Ectodermal cell (in vitro differentiated cells): ENCODE results near the gene MPST.

Experiments used
- H3K27ac ChIP-seq: 2 replicates; pipeline ENCODE4 v1.7.0; 2013; ENCODE audit warnings: mild to moderate bottlenecking, low read depth, low read length; ENCODE audit not compliant: insufficient read depth, poor library complexity, severe bottlenecking
- H3K27me3 ChIP-seq: 2 replicates; pipeline ENCODE4 v1.7.0; 2013; ENCODE audit warnings: mild to moderate bottlenecking, low read length; ENCODE audit not compliant: insufficient read depth, control insufficient read depth, poor library complexity, severe bottlenecking
- H3K36me3 ChIP-seq: one replicate; pipeline ENCODE4 v1.7.0; 2013; ENCODE audit warnings: low read length; ENCODE audit not compliant: control insufficient read depth, insufficient read depth
- H3K4me1 ChIP-seq: one replicate; pipeline ENCODE4 v1.7.0; 2013; ENCODE audit warnings: low read length; ENCODE audit not compliant: control insufficient read depth, insufficient read depth
- H3K4me3 ChIP-seq: 2 replicates; pipeline ENCODE4 v1.7.0; 2013; ENCODE audit warnings: low read depth, low read length, control low read depth; ENCODE audit not compliant: insufficient read depth
- H3K9me3 ChIP-seq: 2 replicates; pipeline ENCODE4 v1.7.0; 2013; ENCODE audit warnings: mild to moderate bottlenecking, low read length, moderate library complexity; ENCODE audit not compliant: control insufficient read depth
- WGBS, 2 experiments: methylation state at CpG; one replicate each; pipeline ENCODE4 v1.1.7; 2013; ENCODE audit warnings: missing lambda C conversion rate in 2 of 2; 5-methylcytosine and 5-hydroxymethylcytosine counted together

Gene MPST

GRCh38 chr22:37030560-37031281, 11.2 kb downstream of the MPST start:
- Histone ChIP-seq H3K27ac (no peak overlapping the region), H3K36me3 (peaks cover 19% of the 10 kb centered on the region), H3K27me3 (no peaks in the 10 kb centered on the region), H3K9me3 (no peaks in the 10 kb centered on the region), H3K4me3 (no peak overlapping the region), H3K4me1 (no peaks in the 10 kb centered on the region)
- 85 to 86% methylated on average over 14 of the region's 14 CpGs for WGBS, 2 experiments

- Histone ChIP-seq H3K36me3 (peaks cover 13% of the 10 kb centered on the region), H3K27ac (no peak overlapping the region), H3K27me3 (no peaks in the 10 kb centered on the region)
These were observed 12.6 kb downstream of the MPST start for GRCh38 chr22:37032134-37032534.

DNA sequence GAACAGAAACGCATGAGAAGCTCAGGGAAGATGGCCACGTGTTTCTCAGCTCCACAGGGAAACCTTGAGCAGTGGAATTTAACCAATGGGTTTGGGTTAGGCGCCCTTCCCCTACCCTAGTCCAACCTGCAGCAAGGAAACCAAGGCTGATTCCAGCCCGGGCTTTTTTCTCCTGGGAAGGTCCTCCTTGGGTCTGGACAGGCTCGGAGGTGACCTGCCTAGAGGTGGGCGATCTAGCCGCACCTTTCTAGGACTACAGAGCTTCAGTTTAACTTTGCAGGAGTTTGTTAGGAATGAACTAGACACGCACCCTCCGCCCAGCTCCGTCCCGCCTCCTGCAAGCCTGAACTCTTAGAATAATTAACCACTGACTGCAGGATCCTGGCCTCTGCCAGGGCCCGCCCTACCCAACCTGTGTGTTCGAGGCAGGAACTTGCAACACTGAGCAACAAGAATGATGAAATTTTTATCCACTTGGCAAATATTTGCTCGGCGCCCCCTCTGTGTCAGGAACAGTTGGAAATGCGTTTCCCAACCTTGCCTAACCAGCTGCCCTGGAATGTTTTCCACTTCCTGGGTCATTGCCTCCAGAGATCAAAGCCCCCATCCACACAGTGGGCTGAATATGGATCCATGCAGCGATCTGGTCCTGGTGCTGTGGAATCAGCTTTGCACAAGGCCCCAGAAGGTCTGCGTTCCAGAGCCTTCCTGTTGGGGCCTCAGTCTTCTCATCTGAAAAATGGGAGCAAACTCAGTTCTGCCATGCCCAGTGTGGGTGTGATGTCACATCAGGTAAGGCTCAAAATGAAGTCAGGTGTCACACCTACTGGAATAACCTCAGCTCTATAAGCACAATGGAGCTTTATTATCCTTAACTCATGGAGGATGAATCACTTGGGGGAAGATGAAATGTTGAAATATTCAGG, 13.3 kb downstream of the MPST start:
- H3K27ac ChIP-seq, result no peak overlapping the region
- peaks cover 7% of the 10 kb centered on the region for H3K36me3 ChIP-seq
- 84% methylated on average over 18 of the region's 18 CpGs for WGBS, 2 experiments
- H3K27me3 ChIP-seq, result no peaks in the 10 kb centered on the region
- no peaks in the 10 kb centered on the region for H3K9me3 ChIP-seq
- H3K4me3 ChIP-seq, result no peak overlapping the region
- H3K4me1 ChIP-seq, result no peaks in the 10 kb centered on the region

More at GRCh38 chr22:37032134-37032534, 12.6 kb downstream of the MPST start:
- Histone ChIP-seq H3K9me3 (no peaks in the 10 kb centered on the region), H3K4me1 (no peaks in the 10 kb centered on the region), H3K4me3 (no peak overlapping the region)
- WGBS, 2 experiments, result 87 to 89% methylated on average over 2 of the region's 2 CpGs

DNA sequence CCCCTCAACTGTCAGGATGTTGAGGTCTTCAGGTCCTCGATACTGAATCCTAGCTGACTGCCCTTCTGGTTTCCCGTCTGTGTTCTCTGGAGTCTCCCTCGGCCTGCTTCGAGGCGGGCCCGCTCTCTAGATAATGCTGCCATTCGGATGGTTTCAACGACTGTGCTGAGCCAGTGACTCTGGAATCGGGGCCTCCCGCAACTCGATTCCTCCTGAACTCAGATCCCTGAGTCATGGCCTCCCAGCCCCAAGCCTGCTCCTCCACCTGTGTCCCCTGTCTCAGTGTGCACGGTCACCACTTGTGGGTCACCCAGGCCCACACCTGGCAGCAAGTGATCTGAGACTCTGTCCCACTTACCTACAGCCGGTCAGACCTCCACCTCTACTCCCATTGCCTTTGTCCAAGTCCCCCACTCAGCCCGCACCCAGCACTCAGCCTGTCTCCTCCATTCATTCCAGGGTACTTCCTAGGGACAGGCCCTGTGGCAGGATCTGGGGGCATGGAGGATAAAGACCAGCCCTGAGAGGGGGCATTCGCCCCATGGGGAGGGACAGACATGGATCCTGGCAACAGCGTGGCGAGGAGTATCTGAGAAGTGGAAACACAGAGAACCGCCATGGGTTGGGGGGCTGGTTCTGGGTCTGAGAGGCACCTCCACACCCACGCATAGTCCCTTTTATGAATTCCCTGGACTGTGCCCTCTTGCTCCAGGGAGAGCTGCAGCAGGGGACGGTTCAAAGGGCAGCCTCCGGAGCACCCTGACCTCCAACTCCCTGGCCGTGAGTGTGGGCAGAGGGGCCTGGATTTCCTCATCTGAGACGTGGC, 14.3 kb downstream of the MPST start:
- Histone ChIP-seq H3K9me3 (no peaks in the 10 kb centered on the region), H3K4me3 (no peak overlapping the region), H3K27ac (no peak overlapping the region), H3K4me1 (no peaks in the 10 kb centered on the region), H3K36me3 (peaks cover 7% of the 10 kb centered on the region), H3K27me3 (no peaks in the 10 kb centered on the region)
- 91 to 92% methylated on average over 23 of the region's 23 CpGs for WGBS, 2 experiments

- no peak overlapping the region for H3K27ac ChIP-seq
- WGBS, 2 experiments, result 92 to 93% methylated on average over 11 of the region's 11 CpGs
- H3K4me1 ChIP-seq, result no peaks in the 10 kb centered on the region
- H3K36me3 ChIP-seq, result no peaks in the 10 kb centered on the region
- H3K4me3 ChIP-seq, result no peak overlapping the region
- no peaks in the 10 kb centered on the region for H3K27me3 ChIP-seq
- H3K9me3 ChIP-seq, result no peaks in the 10 kb centered on the region
These were observed 17.3 kb downstream of the MPST start for GRCh38 chr22:37036655-37037377.

GRCh38 chr22:37037669-37038068, 18.1 kb downstream of the MPST start:
- H3K4me3 ChIP-seq, result no peak overlapping the region
- 75 to 78% methylated on average over 14 of the region's 14 CpGs for WGBS, 2 experiments
- H3K36me3 ChIP-seq, result no peaks in the 10 kb centered on the region
- H3K4me1 ChIP-seq, result peaks cover under 1% of the 10 kb centered on the region
- no peaks in the 10 kb centered on the region for H3K9me3 ChIP-seq
- H3K27ac ChIP-seq, result no peak overlapping the region
- no peaks in the 10 kb centered on the region for H3K27me3 ChIP-seq

GRCh38 chr22:37039466-37039865, 19.9 kb downstream of the MPST start:
- H3K36me3 ChIP-seq, result no peaks in the 10 kb centered on the region
- H3K27ac ChIP-seq, result no peak overlapping the region
- 89 to 93% methylated on average over 2 of the region's 2 CpGs for WGBS, 2 experiments
- H3K4me3 ChIP-seq, result no peak overlapping the region
- no peaks in the 10 kb centered on the region for H3K9me3 ChIP-seq
- H3K4me1 ChIP-seq, result peaks cover 8% of the 10 kb centered on the region
- H3K27me3 ChIP-seq, result no peaks in the 10 kb centered on the region

- Histone ChIP-seq H3K4me1 (peaks cover 8% of the 10 kb centered on the region), H3K36me3 (no peaks in the 10 kb centered on the region), H3K27me3 (no peaks in the 10 kb centered on the region), H3K9me3 (no peaks in the 10 kb centered on the region), H3K27ac (no peak overlapping the region), H3K4me3 (no peak overlapping the region)
- WGBS, 2 experiments, result 90 to 91% methylated on average over 7 of the region's 7 CpGs
These were observed 23.8 kb downstream of the MPST start for GRCh38 chr22:37043209-37043827.

DNA sequence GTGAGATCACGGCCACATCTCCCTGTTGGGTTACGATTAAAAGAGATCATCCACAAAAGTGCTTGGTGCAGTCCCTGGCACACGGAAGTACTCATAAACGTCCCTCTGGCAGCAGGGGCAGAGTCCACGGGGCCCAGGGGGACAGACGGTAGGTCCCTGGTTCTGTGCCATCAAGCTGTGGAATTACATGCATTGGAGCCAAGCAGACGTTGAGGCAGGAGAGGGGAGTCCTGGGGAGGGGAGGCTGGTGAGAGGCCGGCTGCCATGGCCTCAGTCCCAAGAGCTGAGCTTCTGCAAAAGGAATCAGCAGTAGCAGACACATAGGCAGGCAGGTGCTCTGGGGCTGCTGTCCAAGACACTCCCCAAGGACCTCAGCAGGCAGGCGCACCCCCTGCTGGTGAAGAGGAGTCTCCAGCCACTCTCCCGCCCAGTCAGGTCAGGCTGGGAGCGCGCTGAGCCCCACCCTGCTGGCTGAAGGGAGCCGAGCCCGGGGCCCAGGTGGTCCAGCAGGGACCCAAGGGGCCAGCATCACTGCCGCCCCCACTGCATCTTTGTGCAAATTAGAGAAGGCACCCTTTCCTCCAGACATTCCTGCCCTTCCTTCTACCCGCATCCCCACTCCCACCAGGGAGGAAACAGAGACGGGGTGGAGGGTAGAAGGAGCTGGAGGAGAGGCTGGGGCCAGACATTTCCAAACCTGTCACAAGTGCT, 24.4 kb downstream of the MPST start:
- WGBS, 2 experiments, result 79 to 84% methylated on average over 17 of the region's 17 CpGs
- Histone ChIP-seq H3K9me3 (no peaks in the 10 kb centered on the region), H3K27ac (no peak overlapping the region), H3K4me3 (no peak overlapping the region), H3K4me1 (peaks cover 8% of the 10 kb centered on the region), H3K27me3 (no peaks in the 10 kb centered on the region), H3K36me3 (no peaks in the 10 kb centered on the region)
